CD4-positive, alpha-beta T cell treated with Interleukin-4 for 1 hour (primary cell): ENCODE results near the gene CNTN1.

Experiments
- DNase-seq, 2 donors: peaks; one replicate each; pipeline ENCODE4 v3.0.0-alpha.2; 2020 to 2022

Gene CNTN1

GRCh38 chr12:40691913-40692764 lies at the start of gene CNTN1:
TSS of gene CNTN1 (plus strand) at chr12:40692439.
- DNase-seq, result no peak

DNA sequence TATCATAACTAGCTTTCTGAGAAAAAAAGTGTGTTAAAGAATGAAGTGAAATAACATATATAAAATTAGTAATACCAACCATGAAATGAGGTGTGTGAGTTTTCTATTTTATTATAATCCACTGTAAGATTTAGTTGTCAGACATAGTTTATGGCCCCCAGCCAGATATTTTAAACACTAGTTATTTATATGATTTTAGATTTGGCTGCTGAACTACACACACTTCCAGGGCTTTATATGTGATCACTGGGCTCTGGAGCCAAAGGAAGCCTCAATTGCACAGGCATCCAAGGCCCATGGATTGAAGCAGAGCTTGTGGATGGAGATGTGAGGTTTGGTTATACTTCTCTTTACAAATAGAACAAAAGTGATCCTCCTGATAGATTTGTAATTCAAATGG lies 48.7 kb upstream of the CNTN1 start:
- DNase-seq, result no peak

GRCh38 chr12:40643976-40644375 lies 48.3 kb upstream of the CNTN1 start:
- no peak for DNase-seq

DNA sequence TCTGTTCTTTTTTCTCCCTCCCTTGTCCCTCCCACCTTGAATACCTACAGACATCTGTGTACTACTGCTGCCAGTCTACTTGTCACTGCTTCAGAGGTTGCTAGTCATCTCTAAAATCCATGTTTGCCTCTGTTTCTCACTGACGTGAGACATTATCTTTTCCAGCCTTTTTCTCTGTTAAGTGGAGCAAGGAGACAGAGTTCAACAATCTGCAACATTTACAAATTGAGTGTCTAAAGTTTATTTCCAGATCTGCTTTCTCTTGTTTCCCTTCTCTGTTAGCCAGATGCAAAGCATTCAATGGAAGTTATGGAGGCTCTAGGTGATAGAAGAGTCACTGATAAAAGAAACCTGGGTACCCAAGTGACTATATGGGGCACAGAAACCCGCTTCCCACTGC lies 47.5 kb upstream of the CNTN1 start:
- no peak for DNase-seq

DNA sequence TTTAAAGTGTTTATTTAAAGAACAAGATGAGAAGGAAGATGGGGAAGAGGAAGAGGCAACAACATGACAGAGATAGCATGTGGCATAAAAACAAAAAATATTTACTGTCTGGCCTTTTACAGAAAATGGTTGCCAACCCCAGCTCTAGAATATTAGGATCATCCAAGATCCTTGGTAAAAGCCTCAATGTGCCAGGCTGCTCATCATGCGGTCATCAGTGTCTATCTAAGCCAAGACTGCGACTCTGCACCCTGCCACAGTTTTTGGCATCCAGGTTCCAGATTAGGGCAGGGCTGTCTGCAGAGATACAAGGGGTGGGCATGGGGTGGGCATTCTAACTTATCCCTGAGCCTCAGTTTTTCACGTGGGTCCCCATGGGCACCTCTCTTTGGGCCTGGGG lies 46.9 kb upstream of the CNTN1 start:
- DNase-seq, result no peak

GRCh38 chr12:40646456-40646855 lies 45.8 kb upstream of the CNTN1 start:
- DNase-seq, result no peak

GRCh38 chr12:40646911-40647310 lies 45.3 kb upstream of the CNTN1 start:
- no peak for DNase-seq

DNA sequence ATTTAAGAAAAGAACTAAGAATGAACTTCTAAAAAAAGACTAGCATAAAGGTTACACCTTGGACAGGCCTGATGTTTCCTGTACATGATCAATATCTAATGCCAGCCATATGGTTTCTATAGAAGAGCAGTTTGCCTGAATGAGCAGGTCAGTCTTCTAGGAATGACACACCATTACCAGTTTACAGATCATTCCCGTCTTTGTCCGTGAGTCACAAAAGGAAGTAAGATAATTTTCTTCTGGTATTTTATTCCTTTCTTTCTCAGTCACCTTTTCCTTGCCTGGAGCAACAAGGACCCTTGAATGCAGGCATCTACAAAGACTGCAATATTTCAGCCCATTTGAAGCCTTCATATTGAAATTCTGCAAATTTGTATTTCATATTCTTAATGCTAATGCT lies 44.6 kb upstream of the CNTN1 start:
- DNase-seq, result no peak

GRCh38 chr12:40648519-40648918 lies 43.7 kb upstream of the CNTN1 start:
- no peak for DNase-seq

DNA sequence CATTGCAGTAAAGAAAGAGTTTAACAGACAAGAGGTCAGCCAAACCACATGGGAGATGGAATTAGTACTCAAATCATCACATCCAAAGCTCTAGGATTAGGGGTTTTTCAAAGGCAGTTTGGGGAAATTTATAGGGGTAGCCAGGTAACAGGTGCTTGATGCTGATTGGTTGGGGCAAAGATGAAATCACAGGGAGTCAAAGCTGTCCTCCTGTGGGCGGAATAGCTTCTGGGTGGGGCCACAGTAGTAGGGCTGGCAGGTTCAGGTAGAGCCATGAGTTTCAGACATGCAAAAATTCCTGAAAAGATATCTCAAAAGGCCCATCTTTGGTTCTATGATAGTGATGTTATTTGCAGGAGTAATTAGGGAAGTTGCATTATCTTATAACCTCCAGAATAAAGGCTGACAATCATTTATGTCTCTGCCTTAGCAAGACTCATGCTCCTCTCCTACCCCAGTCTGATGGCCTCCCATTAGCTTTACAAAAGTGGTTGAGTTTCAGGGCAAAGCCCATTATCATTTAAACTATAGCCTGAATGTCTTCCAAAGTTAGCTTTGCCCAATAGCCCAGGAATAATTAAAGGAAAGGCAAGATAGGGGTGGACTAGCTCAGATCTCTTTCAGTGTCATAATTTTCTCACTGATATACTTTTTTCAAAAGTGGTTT lies 42.1 kb upstream of the CNTN1 start:
- no peak for DNase-seq

GRCh38 chr12:40655451-40655850 lies 36.8 kb upstream of the CNTN1 start:
- no peak for DNase-seq

DNA sequence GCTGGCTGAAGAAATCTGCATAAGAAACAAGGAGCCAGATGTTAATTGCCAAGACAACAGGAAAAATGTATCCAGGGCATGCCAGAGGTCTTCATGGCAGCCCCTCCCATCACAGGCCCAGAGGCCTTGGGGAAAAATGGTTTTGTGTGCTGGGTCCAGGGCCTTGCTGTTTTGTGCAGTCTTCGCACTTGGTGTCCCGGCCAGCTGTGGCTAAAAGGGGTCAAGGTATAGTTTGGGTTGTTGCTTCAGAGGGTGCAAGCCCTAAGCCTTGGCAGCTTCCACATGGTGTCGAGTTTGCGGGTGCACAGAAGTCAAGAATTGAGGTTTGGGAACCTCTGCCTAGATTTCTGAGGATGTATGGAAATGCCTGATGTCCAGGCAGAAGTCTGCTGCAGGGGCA lies 29.9 kb upstream of the CNTN1 start:
- DNase-seq, result no peak

- DNase-seq, result no peak
These were observed 28.5 kb upstream of the CNTN1 start for GRCh38 chr12:40663781-40664180.

DNA sequence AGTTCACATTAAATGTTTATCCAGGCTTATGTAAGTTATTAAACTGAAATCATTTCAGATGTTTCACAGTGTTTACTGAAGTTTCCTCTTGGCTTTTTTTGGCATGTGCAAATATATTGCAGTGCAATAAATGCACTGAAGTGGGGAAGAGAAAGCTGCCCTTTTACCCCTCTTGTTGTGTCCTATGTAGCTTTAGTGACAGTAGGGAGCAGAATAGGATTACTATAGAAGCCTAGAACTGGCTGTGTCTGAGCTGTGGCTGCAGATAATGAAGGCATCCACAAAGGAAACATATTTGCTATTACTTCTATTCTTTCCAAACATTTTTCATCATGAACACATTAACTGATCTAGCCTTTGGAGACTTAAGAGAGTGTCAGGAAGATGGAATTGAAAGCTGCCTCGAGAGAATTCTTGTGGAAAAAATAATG lies 24.1 kb upstream of the CNTN1 start:
- DNase-seq, result no peak

DNA sequence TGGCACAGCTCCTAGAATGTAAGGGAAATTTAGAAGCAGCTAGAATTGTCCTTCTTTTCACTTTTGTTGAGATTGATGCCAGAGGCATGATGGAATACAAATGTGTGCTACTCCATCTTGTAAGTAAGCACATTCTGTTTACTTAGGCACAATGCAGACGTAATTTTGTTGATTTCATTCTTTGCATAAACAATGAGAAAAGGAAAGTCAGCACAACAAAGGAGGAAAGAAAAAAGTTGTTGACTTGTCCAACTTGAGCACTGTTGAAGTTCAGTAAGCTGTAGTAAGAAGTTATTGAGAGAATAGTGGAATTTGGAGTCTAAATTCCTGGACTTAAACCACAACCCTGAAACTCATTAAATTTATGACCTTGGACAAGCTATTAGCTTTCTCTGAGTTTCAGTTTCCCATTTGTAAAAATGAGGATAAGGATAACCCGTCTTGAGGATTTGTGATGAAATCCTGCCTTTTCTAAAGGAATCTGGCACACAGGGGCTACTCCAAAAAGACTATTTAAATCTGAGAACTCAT lies 19.4 kb upstream of the CNTN1 start:
- no peak for DNase-seq

DNA sequence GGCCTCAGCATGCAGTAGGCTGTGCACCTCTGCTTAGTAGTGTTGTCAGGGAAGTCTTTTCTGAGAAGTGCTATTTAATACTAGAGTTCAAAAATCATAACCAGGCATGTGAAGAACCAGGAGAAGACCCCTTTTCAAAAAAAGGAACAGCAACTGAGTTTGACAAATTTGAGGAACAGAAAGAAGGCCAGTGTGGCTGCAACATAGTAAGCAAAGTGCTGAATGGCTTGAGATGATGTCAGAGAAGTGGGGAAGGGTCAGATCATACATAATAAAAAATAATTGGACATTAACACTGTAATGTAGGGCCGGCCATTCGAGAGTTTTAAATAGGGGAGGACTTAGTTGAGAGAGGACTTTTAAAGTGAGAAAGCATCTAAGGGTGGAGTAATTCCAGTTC lies 11.1 kb upstream of the CNTN1 start:
- DNase-seq, result no peak

GRCh38 chr12:40684986-40685385 lies 7.3 kb upstream of the CNTN1 start:
- DNase-seq, result no peak

GRCh38 chr12:40688085-40688725 lies 4.0 kb upstream of the CNTN1 start:
- DNase-seq, result no peak

DNA sequence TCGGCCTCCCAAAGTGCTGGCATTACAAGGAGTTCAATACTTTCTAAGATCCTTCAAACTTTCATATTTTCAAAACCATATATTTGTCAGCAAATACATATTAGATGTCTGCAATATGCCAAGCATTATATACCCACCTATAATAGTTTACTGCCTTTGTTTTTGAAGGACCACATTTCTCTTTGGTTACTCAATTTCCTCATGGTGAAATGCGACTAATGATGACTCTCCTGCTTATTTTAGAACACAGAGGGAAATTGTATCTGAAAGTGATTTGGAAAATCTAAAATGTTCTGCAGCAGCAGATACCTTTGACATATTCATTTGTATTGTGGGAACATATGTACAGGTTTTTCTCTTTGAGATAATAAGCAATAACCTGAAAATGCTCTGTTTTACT lies 2.7 kb upstream of the CNTN1 start:
- no peak for DNase-seq

DNA sequence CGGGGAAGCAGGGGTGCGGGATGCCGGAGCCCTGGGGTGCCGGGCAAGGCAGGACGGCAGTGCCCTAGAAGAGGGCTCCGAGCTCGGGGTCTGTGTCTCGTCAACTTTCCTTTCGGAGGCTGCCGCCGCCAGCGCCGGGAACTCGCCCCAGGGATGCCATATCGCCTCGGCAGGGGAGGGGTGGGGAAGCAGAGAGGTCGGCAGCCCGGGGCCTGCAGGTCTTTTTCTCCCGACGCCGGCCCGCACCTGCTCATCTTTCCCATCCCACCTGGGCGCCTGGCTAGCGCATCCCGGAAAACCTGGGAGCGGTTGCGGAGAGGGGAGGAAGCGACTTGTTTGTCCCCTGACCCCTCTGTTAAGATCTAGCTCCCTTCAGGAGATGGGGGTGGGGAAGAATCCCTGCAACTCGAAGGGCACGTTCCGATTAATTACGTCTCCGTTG lies 547 bp downstream of the CNTN1 start:
- no peak for DNase-seq

GRCh38 chr12:40693207-40693821 lies 1.1 kb downstream of the CNTN1 start:
- DNase-seq, result no peak

- DNase-seq, result no peak
These were observed 5.5 kb downstream of the CNTN1 start for GRCh38 chr12:40697566-40698259.

DNA sequence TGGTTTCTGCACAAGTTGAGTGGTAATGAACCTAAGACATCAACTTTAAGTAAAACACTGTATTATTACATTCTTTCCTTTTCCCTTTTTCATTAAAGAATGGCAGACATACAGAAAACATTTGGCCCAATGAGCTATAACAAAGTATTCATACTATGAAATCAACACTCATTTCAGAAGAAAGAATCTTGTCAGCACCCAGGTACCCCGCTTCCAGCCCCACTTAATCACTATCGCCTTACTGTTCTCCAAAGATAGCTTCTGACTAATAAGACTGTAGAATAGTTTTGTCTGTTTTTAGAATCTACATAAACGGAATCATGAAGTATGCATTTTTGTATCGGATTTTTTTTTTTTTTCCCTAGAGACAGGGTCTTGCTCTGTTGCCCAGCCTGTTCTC lies 9.5 kb downstream of the CNTN1 start:
- DNase-seq, result no peak
